Left colon (tissue), 2 donors: ENCODE results near the gene PRDX6. TPM values are rescaled to one million over a fixed set of nuclear protein-coding genes. Genes with fewer than 3 reads are reported as not detected.
"Not testable (repeated sequence)": the region's sequence is repeated elsewhere in the genome, so short reads cannot be mapped to it uniquely, and the experiment has no call there.

Source experiments
- ATAC-seq: fragments of 200-7000 bp; cut with Tn5 transposase; one replicate; pipeline ENCODE4 v1.9.1; 2020; ENCODE audit warnings: mild to moderate bottlenecking, moderate library complexity
- DNase-seq, 2 donors: peaks; one replicate each; pipeline ENCODE4 v3.0.0-alpha.2; 2020
- intact Hi-C, 2 donors: fragments of 100-400 bp; cut with DNase I in 1 of 2; cut with micrococcal nuclease in 1 of 2; formaldehyde crosslinking; loops; one replicate each; pipeline versions ENCODE4 v1.11.2 to v1.14.0; 2022; cut with DNase I, micrococcal nuclease
- total RNA-seq, 2 donors: library from RNA; stranded (reverse); fragmentation: NEBNext Ultra II Directional; extraction: Animal tissue kit (Norgen Biotek cat#: 25700); gene quantifications; one replicate each; pipeline ENCODE4 v1.2.1, GENCODE V29; 2021
- donor health status: DM: no; HTN: no; CAD: no.
- donor health status: DM: yes; HTN: yes; CAD: no.

PRDX6 gene
- total RNA-seq, 2 donors from 2014 or later, result 680 to 788 TPM

GRCh38 chr1:173488001-173488400 lies 10.9 kb downstream of the PRDX6 start:
- DNase-seq (no peak), ATAC-seq (no peak)
- intact Hi-C loops, result no loop called here

GRCh38 chr1:173489149-173489600 lies 12.0 kb downstream of the PRDX6 start:
- intact Hi-C loops, result no loop called here
- no peak for DNase-seq
- ATAC-seq, result no peak

- ATAC-seq (peak; percentile 13), DNase-seq (no peak)
- intact Hi-C loops, result no loop called here
Measured at GRCh38 chr1:173489929-173490328, 12.8 kb downstream of the PRDX6 start.

GRCh38 chr1:173491508-173491907 lies 14.4 kb downstream of the PRDX6 start:
- DNase-seq (no peak), ATAC-seq (no peak)
- intact Hi-C loops, result no loop called here

GRCh38 chr1:173493125-173493524 lies 16.0 kb downstream of the PRDX6 start:
- ATAC-seq, DNase-seq, intact Hi-C loops: not testable (repeated sequence)

- ATAC-seq (no peak), DNase-seq (no peak)
- intact Hi-C loops, result no loop called here
Measured at GRCh38 chr1:173495609-173496267, 18.6 kb downstream of the PRDX6 start.

GRCh38 chr1:173496757-173497320 lies 19.7 kb downstream of the PRDX6 start:
- peak; percentile 24 to 42 for DNase-seq
- ATAC-seq, result peak; percentile 97
- intact Hi-C loops, result no loop called here

GRCh38 chr1:173499729-173500128 lies 22.6 kb downstream of the PRDX6 start:
- no peak for DNase-seq
- intact Hi-C loops, result no loop called here
- no peak for ATAC-seq

GRCh38 chr1:173502104-173502503 lies 25.0 kb downstream of the PRDX6 start:
- ATAC-seq, result no peak
- intact Hi-C loops, result no loop called here
- DNase-seq, result no peak

- peak in 1 of 2 donors; percentile 37 for DNase-seq
Measured at GRCh38 chr1:173503391-173503790, 26.3 kb downstream of the PRDX6 start.

GRCh38 chr1:173504268-173504667 lies 27.1 kb downstream of the PRDX6 start:
- no peak for DNase-seq
- ATAC-seq, result no peak
- intact Hi-C loops, result no loop called here

More at GRCh38 chr1:173503391-173503790, 26.3 kb downstream of the PRDX6 start:
- ATAC-seq, result peak; percentile 30
- intact Hi-C loops, result no loop called here

- DNase-seq (no peak), ATAC-seq (no peak)
- intact Hi-C loops, result no loop called here
Measured at GRCh38 chr1:173505391-173505790, 28.3 kb downstream of the PRDX6 start.

GRCh38 chr1:173506437-173506836 lies 29.3 kb downstream of the PRDX6 start:
- intact Hi-C loops, result no loop called here
- peak; percentile 71 to 84 for DNase-seq
- peak; percentile 92 for ATAC-seq

GRCh38 chr1:173507205-173507846 lies 30.2 kb downstream of the PRDX6 start:
- DNase-seq (no peak), ATAC-seq (peak; percentile 61)
- intact Hi-C loops, result no loop called here

GRCh38 chr1:173507847-173508209 lies 30.7 kb downstream of the PRDX6 start:
- ATAC-seq, result peak; percentile 17
- DNase-seq, result no peak
- intact Hi-C loops, result no loop called here

GRCh38 chr1:173508541-173508940 lies 31.4 kb downstream of the PRDX6 start:
- no peak for ATAC-seq
- intact Hi-C loops, result no loop called here
- no peak for DNase-seq

GRCh38 chr1:173509797-173510196 lies 32.7 kb downstream of the PRDX6 start:
- ATAC-seq (peak; percentile 68), DNase-seq (no peak)
- intact Hi-C loops, result no loop called here

GRCh38 chr1:173514503-173514902 lies 37.4 kb downstream of the PRDX6 start:
- intact Hi-C loops, DNase-seq, ATAC-seq: not testable (repeated sequence)

- ATAC-seq (no peak), DNase-seq (no peak)
- intact Hi-C loops, result no loop called here
Measured at GRCh38 chr1:173520799-173521198, 43.7 kb downstream of the PRDX6 start.

- no peak for DNase-seq
- peak; percentile 51 for ATAC-seq
- intact Hi-C loops, result no loop called here
Measured at GRCh38 chr1:173523329-173523728, 46.2 kb downstream of the PRDX6 start.
